HG03571 (cell line): ENCODE results near the gene STXBP2.
"Not testable (repeated sequence)": the region's sequence is repeated elsewhere in the genome, so short reads cannot be mapped to it uniquely, and the experiment has no call there.

ENCODE experiments used
- ATAC-seq: cut with Tn5 transposase; IDR thresholded peaks from one replicate; pipeline ENCODE4 v1.9.1; 2021; ENCODE audit not compliant: unreplicated experiment

The STXBP2 gene

GRCh38 chr19:7632340-7633203, 4.3 kb upstream of the STXBP2 start:
- no peak for ATAC-seq

DNA sequence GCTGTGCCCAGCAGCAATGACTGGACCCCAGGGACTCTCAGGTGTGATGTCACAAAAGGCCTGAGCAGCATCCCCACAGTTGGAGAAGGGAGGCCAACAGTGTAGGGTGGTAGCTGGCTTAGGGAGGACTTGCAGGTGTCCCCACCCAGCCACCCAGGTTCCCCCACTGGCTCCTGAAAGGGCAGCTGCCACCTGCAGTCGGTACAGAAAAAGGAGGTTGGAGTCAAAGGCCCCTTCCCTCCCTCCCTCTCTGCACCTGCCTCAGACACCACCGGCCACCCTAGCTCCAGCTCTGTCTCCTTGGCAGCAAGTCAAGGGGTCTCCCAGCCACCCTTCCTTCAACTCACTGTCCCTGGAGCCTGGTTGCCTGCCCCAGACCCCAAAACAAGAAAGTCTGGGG, 3.2 kb upstream of the STXBP2 start, which contains the start of gene PCP2:
Gene PCP2, minus strand, starts transcription at position 22 of the 400 bp plus-strand sequence. CDS start 262 bp downstream, outside the sequence.
- no peak for ATAC-seq

GRCh38 chr19:7635670-7636069, 1.2 kb upstream of the STXBP2 start:
- no peak for ATAC-seq

GRCh38 chr19:7636317-7636690, 606 bp upstream of the STXBP2 start:
- ATAC-seq: no peak

DNA sequence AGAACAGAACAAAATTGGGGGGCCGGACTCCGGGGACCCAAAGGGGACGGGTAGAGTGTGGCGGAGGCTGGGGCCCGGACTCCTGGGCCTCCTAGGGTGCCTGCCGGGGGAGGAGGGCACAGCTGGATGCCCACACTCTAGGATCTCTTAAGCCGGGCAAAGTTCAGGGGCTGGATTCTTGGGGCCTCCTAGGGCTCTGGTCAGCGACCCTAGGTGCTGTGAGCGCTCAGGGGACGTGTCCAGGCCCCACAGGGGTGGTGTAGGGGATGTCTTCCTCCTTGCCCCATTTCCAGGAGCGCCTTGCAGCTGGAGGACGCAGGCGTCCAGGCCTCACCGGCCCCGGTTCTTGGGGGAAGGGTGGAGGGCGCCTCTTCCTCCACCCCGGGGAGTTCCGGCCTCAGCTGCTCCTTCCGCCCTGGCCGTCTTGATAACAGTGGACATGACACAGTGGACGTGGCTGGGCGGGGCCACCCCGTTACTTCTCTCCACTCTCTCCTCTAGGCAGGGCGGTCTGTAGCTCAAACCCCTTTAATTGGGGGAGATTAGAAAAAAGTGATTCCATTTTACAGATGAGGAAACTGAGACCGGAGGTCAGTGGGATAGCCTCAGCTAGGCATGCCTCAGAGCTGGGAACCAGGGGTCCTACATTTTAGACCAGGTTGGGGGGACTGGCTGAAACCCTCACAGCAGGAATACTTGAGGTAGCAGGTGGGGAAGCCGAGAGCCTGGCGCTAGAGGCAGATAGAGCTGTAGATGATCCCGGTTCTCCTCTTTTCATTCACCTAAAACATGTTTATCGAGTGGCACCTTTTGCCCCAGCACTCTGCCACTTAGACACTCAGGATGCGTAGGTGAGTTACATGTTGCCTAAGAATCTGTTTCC, 705 bp downstream of the STXBP2 start:
- ATAC-seq: no peak

DNA sequence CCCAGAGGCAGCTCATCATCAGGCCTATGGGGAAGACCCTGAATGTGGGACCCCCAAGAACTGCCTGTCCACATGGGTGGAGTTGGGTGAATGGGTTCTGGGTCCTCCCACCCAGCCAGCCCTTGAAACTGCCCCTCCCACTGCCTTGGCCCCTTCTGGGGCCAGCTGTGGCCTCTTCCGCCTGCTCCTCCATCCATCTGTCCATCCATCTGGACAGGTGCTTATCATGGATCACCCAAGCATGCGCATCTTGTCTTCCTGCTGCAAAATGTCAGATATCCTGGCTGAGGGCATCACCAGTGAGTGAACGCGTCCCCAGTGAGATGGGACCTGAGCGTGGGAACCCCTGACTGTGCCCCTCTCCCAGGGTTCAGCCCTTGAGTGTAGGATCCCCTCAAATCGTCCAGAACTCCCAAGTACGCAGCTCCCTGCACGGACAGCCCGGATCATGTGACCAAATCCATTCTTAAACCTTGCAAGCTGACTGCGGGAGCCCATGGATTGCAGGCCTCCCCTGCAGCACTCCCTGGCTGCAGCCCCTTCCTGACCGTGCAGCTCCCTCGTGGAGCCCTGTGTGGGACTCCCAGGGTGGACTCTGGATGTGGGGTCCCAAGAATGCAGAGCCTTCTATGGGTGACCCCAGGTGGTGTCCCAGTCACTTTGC, 2.0 kb downstream of the STXBP2 start:
- no peak for ATAC-seq

GRCh38 chr19:7639863-7640348, 3.0 kb downstream of the STXBP2 start:
- no peak for ATAC-seq

DNA sequence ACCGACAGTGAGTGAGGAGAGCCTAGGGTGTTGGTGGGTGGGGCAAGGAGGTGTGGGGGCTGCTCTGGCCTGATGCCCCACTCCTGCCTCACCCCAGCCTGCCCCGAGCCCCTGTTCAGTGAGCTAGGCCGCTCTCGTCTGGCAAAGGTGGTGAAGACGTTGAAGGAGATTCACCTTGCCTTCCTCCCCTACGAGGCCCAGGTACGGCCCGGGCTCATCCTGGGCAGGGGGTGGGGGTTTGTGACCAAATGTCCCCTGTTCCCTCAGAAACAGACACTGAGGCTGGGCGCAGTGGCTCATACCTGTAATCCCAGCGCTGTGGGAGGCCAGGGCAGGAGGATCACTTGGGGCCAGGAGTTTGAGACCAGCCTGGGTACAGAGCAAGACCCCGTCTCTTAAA, 3.9 kb downstream of the STXBP2 start:
- no peak for ATAC-seq

DNA sequence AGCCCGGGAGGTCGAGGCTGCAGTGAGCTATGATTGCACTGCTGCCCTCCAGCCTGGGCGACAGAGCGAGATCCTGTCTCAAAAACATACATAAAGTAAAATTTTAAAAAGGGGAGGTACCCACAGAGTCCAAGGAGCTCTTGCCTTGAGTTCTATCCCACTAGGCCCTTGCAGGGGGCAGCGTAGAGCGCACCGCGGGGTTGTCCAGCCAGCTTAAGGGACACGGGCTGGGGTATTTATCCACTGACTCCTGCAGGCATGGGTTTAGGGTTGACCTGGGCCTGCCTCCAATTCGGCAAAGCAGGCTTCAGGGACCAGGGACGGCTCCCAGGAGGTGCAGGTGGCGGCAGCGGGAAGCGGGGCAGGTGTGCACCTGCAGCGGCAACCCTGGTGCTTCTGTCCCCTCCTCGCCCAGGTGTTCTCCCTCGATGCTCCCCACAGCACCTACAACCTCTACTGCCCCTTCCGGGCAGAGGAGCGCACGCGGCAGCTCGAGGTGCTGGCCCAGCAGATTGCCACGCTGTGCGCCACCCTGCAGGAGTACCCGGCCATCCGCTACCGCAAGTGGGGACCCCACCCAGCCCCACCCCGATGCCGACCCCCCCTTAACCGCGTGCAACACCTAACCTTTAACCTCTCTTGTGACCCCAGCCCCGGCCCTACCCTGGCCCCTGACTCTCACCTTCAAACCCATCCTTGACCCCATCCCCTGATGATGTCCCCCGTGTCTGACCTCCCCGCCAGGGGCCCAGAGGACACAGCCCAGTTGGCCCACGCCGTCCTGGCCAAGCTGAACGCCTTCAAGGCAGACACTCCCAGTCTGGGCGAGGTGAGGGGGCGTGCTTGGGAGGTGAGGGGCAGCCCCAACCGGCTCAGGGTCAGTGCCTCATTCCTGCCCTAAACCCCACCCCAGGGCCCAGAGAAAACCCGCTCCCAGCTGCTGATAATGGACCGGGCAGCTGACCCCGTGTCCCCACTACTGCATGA, 4.7 kb downstream of the STXBP2 start:
- no peak for ATAC-seq

DNA sequence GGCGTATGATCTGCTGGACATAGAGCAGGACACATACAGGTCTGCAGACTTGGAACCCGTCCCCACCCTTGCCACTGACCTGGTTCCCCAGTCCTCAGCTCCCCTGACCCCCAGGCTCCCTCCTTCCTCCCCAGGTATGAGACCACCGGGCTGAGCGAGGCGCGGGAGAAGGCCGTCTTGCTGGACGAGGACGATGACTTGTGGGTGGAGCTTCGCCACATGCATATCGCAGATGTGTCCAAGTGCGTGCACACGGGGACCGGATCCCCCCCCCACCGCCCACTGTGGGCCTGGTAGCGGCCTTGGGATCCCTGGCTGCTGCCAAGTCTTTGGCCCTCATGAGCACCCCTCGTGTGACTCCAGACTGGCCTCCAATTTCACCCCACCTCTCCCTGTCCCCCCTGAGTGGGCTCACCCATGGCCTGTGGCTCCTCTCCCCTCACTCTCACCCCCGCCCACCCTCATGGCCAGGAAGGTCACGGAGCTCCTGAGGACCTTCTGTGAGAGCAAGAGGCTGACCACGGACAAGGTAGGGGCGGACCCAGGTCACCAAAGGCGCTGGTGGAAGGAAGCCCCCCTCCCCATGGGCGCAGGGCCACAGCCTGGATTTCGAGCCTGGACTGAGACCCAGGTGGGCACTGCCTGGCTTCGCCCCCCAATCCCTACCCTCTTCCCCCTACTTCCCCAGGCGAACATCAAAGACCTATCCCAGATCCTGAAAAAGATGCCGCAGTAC, 5.6 kb downstream of the STXBP2 start:
- no peak for ATAC-seq

DNA sequence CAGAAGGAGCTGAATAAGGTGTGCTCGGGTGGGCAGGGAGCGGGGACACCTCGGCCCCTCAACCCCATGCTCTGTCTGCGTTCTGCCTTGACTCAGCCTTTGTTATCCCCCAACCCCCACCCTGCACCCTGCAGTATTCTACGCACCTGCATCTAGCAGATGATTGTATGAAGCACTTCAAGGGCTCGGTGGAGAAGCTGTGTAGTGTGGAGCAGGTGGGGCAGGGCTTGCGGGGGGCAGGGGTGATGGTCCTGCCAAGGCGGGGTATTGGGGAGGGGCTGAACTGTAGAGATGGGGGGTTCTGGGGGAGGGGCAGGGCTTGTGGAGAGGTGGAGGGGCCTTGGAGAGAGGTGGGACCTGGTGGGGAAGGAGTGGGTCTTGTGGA, 6.1 kb downstream of the STXBP2 start:
- no peak for ATAC-seq

GRCh38 chr19:7643629-7644549, 7.0 kb downstream of the STXBP2 start:
- not testable (repeated sequence) for ATAC-seq

DNA sequence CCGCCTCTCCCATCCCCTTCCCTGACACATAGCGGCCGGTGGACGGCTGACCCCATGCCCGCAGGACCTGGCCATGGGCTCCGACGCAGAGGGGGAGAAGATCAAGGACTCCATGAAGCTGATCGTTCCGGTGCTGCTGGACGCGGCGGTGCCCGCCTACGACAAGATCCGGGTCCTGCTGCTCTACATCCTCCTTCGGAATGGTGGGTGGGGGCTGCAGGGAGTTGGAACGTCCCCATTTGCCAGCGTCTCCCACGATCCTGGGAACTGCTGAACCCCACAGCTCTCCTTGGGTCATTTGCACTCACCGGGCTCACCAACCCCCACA, 7.6 kb downstream of the STXBP2 start:
- no peak for ATAC-seq

DNA sequence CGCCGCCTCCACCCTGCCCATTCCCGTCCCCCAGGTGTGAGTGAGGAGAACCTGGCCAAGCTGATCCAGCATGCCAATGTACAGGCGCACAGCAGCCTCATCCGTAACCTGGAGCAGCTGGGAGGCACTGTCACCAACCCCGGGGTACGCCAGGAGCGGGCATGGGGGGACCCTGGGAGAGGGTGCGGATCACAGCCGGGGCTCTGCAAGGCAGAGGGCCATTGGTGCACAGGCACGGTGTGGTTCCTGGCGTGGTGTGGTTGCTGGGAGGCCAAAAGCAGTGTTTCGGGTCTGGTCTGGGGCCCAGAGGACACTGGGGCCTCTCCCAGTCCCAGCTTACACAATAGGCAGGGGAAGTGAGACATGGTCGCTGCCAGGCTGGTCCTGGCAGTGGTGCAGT, 8.3 kb downstream of the STXBP2 start:
- ATAC-seq: no peak

GRCh38 chr19:7645656-7646425, 8.9 kb downstream of the STXBP2 start:
- no peak for ATAC-seq

DNA sequence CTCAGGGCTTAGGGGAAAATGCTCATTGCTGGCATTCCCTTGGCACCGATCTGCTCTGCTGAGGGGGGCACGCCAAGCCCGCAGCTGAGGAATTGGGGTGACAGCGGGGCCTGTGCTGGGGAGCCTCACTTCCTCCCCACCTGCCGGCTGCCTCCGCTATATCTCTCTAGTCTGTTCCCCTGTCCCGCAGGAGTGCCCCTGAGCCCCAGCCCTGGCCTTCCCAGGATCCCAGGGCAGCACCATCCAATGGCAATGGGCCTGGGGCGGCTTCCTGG, 9.5 kb downstream of the STXBP2 start:
- no peak for ATAC-seq

DNA sequence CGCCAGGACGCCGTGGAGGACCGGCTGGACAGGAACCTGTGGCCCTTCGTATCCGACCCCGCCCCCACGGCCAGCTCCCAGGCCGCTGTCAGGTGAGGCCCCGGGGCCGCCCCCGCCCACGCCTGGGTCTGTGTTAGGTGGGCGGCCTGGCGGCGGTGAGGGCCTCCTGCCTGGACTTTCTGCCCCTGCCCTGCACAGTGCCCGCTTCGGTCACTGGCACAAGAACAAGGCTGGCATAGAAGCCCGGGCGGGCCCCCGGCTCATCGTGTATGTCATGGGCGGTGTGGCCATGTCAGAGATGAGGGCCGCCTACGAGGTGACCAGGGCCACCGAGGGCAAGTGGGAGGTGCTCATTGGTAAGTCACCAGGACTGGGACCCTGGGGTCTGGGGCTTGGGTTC, 10.2 kb downstream of the STXBP2 start:
- ATAC-seq: no peak
